T47D (cell line): Measurements from ENCODE around the gene ADARB2.

Source experiments
- DNase-seq, 2 experiments: peaks; one replicate each; pipeline versions ENCODE4 v3.0.0 to v3.0.0-alpha.2; 2011 to 2012; ENCODE audit warnings: low read depth in 1 of 2, low spot score in 1 of 2
- JUND ChIP-seq: IDR thresholded peaks from 2 replicates; pipeline ENCODE4 v1.6.1; 2012; ENCODE audit warnings: low read depth
- in situ Hi-C: cut with HindIII; loops from 2 replicates; pipeline ENCODE4 v1.10.0; 2016; ENCODE audit warnings: low sequenced_read_pairs, low pct_unique_long_range_greater_than_20kb

ADARB2 gene

GRCh38 chr10:1521741-1522140 lies 215.6 kb downstream of the ADARB2 start:
- TF ChIP-seq JUND: no peak
- in situ Hi-C loops: no loop called here
- no peak for DNase-seq

GRCh38 chr10:1520909-1521565 lies 216.3 kb downstream of the ADARB2 start:
- in situ Hi-C loops: no loop called here
- DNase-seq: no peak
- TF ChIP-seq JUND: no peak

- TF ChIP-seq JUND: no peak
- no peak for DNase-seq
- in situ Hi-C loops: no loop called here
Measured at GRCh38 chr10:1519391-1519790, 217.9 kb downstream of the ADARB2 start.

- no peak for TF ChIP-seq JUND
- in situ Hi-C loops: no loop called here
- DNase-seq: no peak
Measured at GRCh38 chr10:1517684-1518083, 219.6 kb downstream of the ADARB2 start.

- no peak for DNase-seq
- in situ Hi-C loops: no loop called here
- TF ChIP-seq JUND: no peak
Measured at GRCh38 chr10:1516492-1517165, 220.7 kb downstream of the ADARB2 start.

- in situ Hi-C loops: no loop called here
- DNase-seq: no peak
- no peak for TF ChIP-seq JUND
Measured at GRCh38 chr10:1515780-1516491, 221.4 kb downstream of the ADARB2 start.

- in situ Hi-C loops: no loop called here
- TF ChIP-seq JUND: no peak
- DNase-seq: no peak
Measured at GRCh38 chr10:1515121-1515779, 222.1 kb downstream of the ADARB2 start.

GRCh38 chr10:1514681-1515080 lies 222.6 kb downstream of the ADARB2 start:
- no peak for DNase-seq
- in situ Hi-C loops: no loop called here
- no peak for TF ChIP-seq JUND

- in situ Hi-C loops: no loop called here
- TF ChIP-seq JUND: no peak
- no peak for DNase-seq
Measured at GRCh38 chr10:1513221-1513620, 224.1 kb downstream of the ADARB2 start.

GRCh38 chr10:1509011-1509530 lies 228.3 kb downstream of the ADARB2 start:
- no peak for TF ChIP-seq JUND
- DNase-seq: no peak
- in situ Hi-C loops: no loop called here

- in situ Hi-C loops: no loop called here
- no peak for DNase-seq
- no peak for TF ChIP-seq JUND
Measured at GRCh38 chr10:1508096-1508495, 229.2 kb downstream of the ADARB2 start.

GRCh38 chr10:1507436-1507835 lies 229.9 kb downstream of the ADARB2 start:
- in situ Hi-C loops: no loop called here
- TF ChIP-seq JUND: no peak
- DNase-seq: no peak
